IMR-90 (cell line): Measurements from ENCODE around the gene ABCB4. TPM values are rescaled to one million over a fixed set of nuclear protein-coding genes. Genes with fewer than 3 reads are reported as not detected.

ENCODE experiments used
- ATAC-seq: fragments of 200-7000 bp; cut with Tn5 transposase; 2 replicates; pipeline ENCODE4 v1.9.1; 2020; ENCODE audit warnings: low read depth, mild to moderate bottlenecking, moderate library complexity
- BruUV-seq: library from RNA; stranded (reverse); fragments of 400-500 nt; replicated peaks from 2 replicates; lab custom pipeline; 2021; lab: Mats Ljungman, UMichigan
- CTCF ChIA-PET: fragments of 300-600 bp; formaldehyde crosslinking; extraction: SDS; loops from one replicate; lab custom pipeline; 2021; ENCODE audit warnings: antibody characterized with exemption; lab: Yijun Ruan, JAX
- POLR2A ChIA-PET: fragments of 300-600 bp; sonication (Branson Sonifier 250); formaldehyde crosslinking; loops from one replicate; lab custom pipeline; 2022; ENCODE audit warnings: antibody characterized with exemption; ENCODE audit not compliant: unreplicated experiment; lab: Charles Lee
- DNase-seq: peaks from one replicate; pipeline ENCODE4 v3.0.0; 2013
- H2AFZ ChIP-seq: replicated peaks from 2 replicates; pipeline ENCODE3; 2013; ENCODE audit warnings: low read length, mild to moderate bottlenecking; ENCODE audit not compliant: poor library complexity
- H2AK5ac ChIP-seq: 2 replicates; pipeline ENCODE4 v1.6.1; 2013; ENCODE audit warnings: low read depth, low read length, inconsistent platforms
- H2AK9ac ChIP-seq: replicated peaks from 2 replicates; pipeline ENCODE3; 2013; ENCODE audit warnings: mild to moderate bottlenecking, low read depth, low read length, moderate library complexity; ENCODE audit not compliant: poor library complexity
- H2BK120ac ChIP-seq: 2 replicates; pipeline ENCODE4 v1.6.1; 2013; ENCODE audit warnings: low read depth, low read length, inconsistent platforms
- H2BK15ac ChIP-seq: 3 replicates; pipeline ENCODE4 v1.6.1; 2013; ENCODE audit warnings: low read depth, low read length, inconsistent platforms
- H2BK20ac ChIP-seq: 2 replicates; pipeline ENCODE4 v1.6.1; 2013; ENCODE audit warnings: low read depth, mild to moderate bottlenecking, inconsistent platforms, low read length, moderate library complexity
- H2BK5ac ChIP-seq: 2 replicates; pipeline ENCODE4 v1.6.1; 2013; ENCODE audit warnings: mild to moderate bottlenecking, low read depth, low read length, inconsistent platforms; ENCODE audit not compliant: poor library complexity, severe bottlenecking
- H3K14ac ChIP-seq: replicated peaks from 2 replicates; pipeline ENCODE4 v1.6.1; 2013; ENCODE audit warnings: low read depth, low read length, inconsistent platforms
- H3K18ac ChIP-seq: 2 replicates; pipeline ENCODE4 v1.6.1; 2013; ENCODE audit warnings: low read depth, low read length, control low read depth
- H3K23ac ChIP-seq: 2 replicates; pipeline ENCODE4 v1.6.1; 2013; ENCODE audit warnings: low read depth, low read length, inconsistent platforms
- H3K27ac ChIP-seq: 2 replicates; pipeline ENCODE4 v1.5.1; 2013; ENCODE audit warnings: mild to moderate bottlenecking, control low read depth, low read length; ENCODE audit not compliant: insufficient read depth
- H3K27me3 ChIP-seq: 2 replicates; pipeline ENCODE4 v1.6.1; 2013; ENCODE audit warnings: low read length; ENCODE audit not compliant: control insufficient read depth, insufficient read depth
- H3K36me3 ChIP-seq: 2 replicates; pipeline ENCODE4 v1.6.1; 2013; ENCODE audit warnings: low read length, mixed read lengths; ENCODE audit not compliant: control insufficient read depth, insufficient read depth
- H3K4ac ChIP-seq: 2 replicates; pipeline ENCODE4 v1.6.1; 2013; ENCODE audit warnings: low read depth, low read length, inconsistent platforms
- H3K4me1 ChIP-seq: 2 replicates; pipeline ENCODE4 v1.6.1; 2013; ENCODE audit warnings: low read length, mixed read lengths; ENCODE audit not compliant: control insufficient read depth, insufficient read depth
- H3K4me2 ChIP-seq: 2 replicates; pipeline ENCODE4 v1.6.1; 2013; ENCODE audit warnings: low read depth, mild to moderate bottlenecking, control low read depth, low read length, moderate library complexity
- H3K4me3 ChIP-seq: 2 replicates; pipeline ENCODE4 v1.5.1; 2013; ENCODE audit warnings: low read depth, mild to moderate bottlenecking, control low read depth, low read length, moderate library complexity; ENCODE audit not compliant: insufficient read depth
- H3K56ac ChIP-seq: 2 replicates; pipeline ENCODE4 v1.6.1; 2013; ENCODE audit warnings: low read length, inconsistent platforms; ENCODE audit not compliant: insufficient read depth; ENCODE audit errors: extremely low read depth
- H3K79me1 ChIP-seq, 2 experiments: 2 replicates each; pipeline ENCODE4 v1.6.1; 2013; ENCODE audit warnings: low read length in 2 of 2, inconsistent platforms in 1 of 2, low read depth in 1 of 2
- H3K9ac ChIP-seq: 2 replicates; pipeline ENCODE4 v1.6.1; 2013; ENCODE audit warnings: low read depth, low read length, control low read depth
- H3K9me1 ChIP-seq: 2 replicates; pipeline ENCODE4 v1.6.1; 2013; ENCODE audit warnings: low read length, inconsistent platforms; ENCODE audit not compliant: insufficient read depth
- H3K9me3 ChIP-seq: 2 replicates; pipeline ENCODE4 v1.6.1; 2013; ENCODE audit warnings: low read length; ENCODE audit not compliant: control insufficient read depth, insufficient read depth
- H4K20me1 ChIP-seq: 2 replicates; pipeline ENCODE4 v1.6.1; 2013; ENCODE audit warnings: low read length, inconsistent platforms; ENCODE audit not compliant: insufficient read depth
- H4K5ac ChIP-seq: 2 replicates; pipeline ENCODE4 v1.6.1; 2013; ENCODE audit warnings: mild to moderate bottlenecking, low read depth, low read length, control low read depth
- H4K8ac ChIP-seq, 2 experiments: 2 replicates each; pipeline ENCODE4 v1.6.1; 2013; ENCODE audit warnings: low read depth in 2 of 2, low read length in 2 of 2, control low read depth in 1 of 2, inconsistent platforms in 1 of 2
- H4K91ac ChIP-seq: 2 replicates; pipeline ENCODE4 v1.6.1; 2013; ENCODE audit warnings: low read depth, low read length, inconsistent platforms; ENCODE audit not compliant: insufficient read depth
- CHD1 ChIP-seq: IDR thresholded peaks from 2 replicates; pipeline ENCODE4 v1.6.1; 2012; ENCODE audit warnings: low read depth, low read length, improper control_type of control experiment
- CTCF ChIP-seq: conservative IDR thresholded peaks from 2 replicates; pipeline ENCODE4 v1.5.1; 2012; ENCODE audit warnings: mild to moderate bottlenecking, low read depth, low read length, improper control_type of control experiment
- FOS ChIP-seq: fragments of 150-350 bp; IDR thresholded peaks from 2 replicates; pipeline ENCODE4 v1.6.1; 2016; ENCODE audit warnings: low read depth, low read length
- MXI1 ChIP-seq: IDR thresholded peaks from 2 replicates; pipeline ENCODE4 v1.6.1; 2012; ENCODE audit warnings: low read depth, mild to moderate bottlenecking, low read length, moderate library complexity, borderline replicate concordance
- POLR2A ChIP-seq: IDR thresholded peaks from 2 replicates; pipeline ENCODE4 v1.6.1; 2012; ENCODE audit warnings: mild to moderate bottlenecking, low read depth, low read length
- RCOR1 ChIP-seq: IDR thresholded peaks from 2 replicates; pipeline ENCODE4 v1.6.1; 2012; ENCODE audit warnings: mild to moderate bottlenecking, low read length, improper control_type of control experiment; ENCODE audit not compliant: insufficient replicate concordance
- SMC3 ChIP-seq: fragments of 150-350 bp; IDR thresholded peaks from 2 replicates; pipeline ENCODE4 v1.6.1; 2016; ENCODE audit warnings: low read depth, mild to moderate bottlenecking, antibody characterized with exemption, low read length, moderate library complexity
- dilution Hi-C: fragments of 300-500 bp; cut with HindIII; formaldehyde crosslinking; loops from one replicate; pipeline ENCODE4 v1.14.3; 2018; ENCODE audit warnings: low sequenced_read_pairs; ENCODE audit not compliant: unreplicated experiment
- in situ Hi-C: fragments of 300-500 bp; cut with MboI; formaldehyde crosslinking; loops from 3 replicates; pipeline ENCODE4 v1.14.3; 2019; ENCODE audit warnings: low sequenced_read_pairs, inconsistent platforms, mixed read lengths
- intact Hi-C: fragments of 100-400 bp; cut with micrococcal nuclease; formaldehyde crosslinking; loops from 2 replicates; pipeline ENCODE4 v1.10.0; 2022
- polyA plus RNA-seq, 3 experiments: library from polyadenylated mRNA; depleted of rRNA; stranded (reverse); fragments of >200 nt; gene quantifications; 2 replicates each; pipeline ENCODE4 v1.2.3, GENCODE V29; 2012; ENCODE audit warnings: low replicate concordance in 1 of 3
- total RNA-seq: library from RNA; depleted of rRNA; stranded (reverse); fragments of >200 nt; gene quantifications from 2 replicates; pipeline ENCODE4 v1.2.3, GENCODE V29; 2012

The ABCB4 gene
- total and polyA plus RNA-seq, 2 of the 4 experiments (the other 2 are of a cell fraction): not detected

- Histone ChIP-seq H2BK15ac (no peak overlapping the region), H3K9me3 (no peaks in the 10 kb centered on the region), H2BK20ac (no peak overlapping the region), H3K9me1 (peaks cover 4% of the 10 kb centered on the region), H4K20me1 (no peaks in the 10 kb centered on the region), H3K23ac (no peak overlapping the region), H2AFZ (no peak overlapping the region), H3K4me3 (no peak overlapping the region), H3K27me3 (no peaks in the 10 kb centered on the region), H2BK5ac (no peak overlapping the region), H4K91ac (no peak overlapping the region), H2BK120ac (no peak overlapping the region), H3K4ac (no peak overlapping the region), H2AK9ac (no peak overlapping the region), H3K27ac (no peak overlapping the region), H3K14ac (no peak overlapping the region), H4K5ac (no peak overlapping the region), H3K79me1 (no peaks in the 10 kb centered on the region), H3K36me3 (no peaks in the 10 kb centered on the region), H2AK5ac (no peak overlapping the region), H3K56ac (no peak overlapping the region), H3K18ac (no peak overlapping the region), H3K4me2 (no peak overlapping the region), H3K4me1 (peaks cover 3% of the 10 kb centered on the region), H3K9ac (no peak overlapping the region), H4K8ac (no peak overlapping the region)
- intact Hi-C loops (no loop called here), in situ Hi-C loops (loop anchor here (25.0 kb wide), 1 partner anchor 467 kb away; no protein-coding TSS in a partner anchor), dilution Hi-C loops (no loop called here)
- BruUV-seq: no TSS peak
- CTCF ChIA-PET: interaction anchor here (0.9 kb wide), 1 partner anchor 92 kb away, joined by 4 read pairs; no protein-coding TSS in a partner anchor
- ATAC-seq: peak; percentile 55
- peak; percentile 43 for DNase-seq
- POLR2A ChIA-PET: no interaction called here
- TF ChIP-seq CTCF: no peak
- TF ChIP-seq CHD1: no peak
- TF ChIP-seq SMC3: no peak
- TF ChIP-seq RCOR1: no peak
- no peak for TF ChIP-seq MXI1
- no peak for TF ChIP-seq FOS
- no peak for TF ChIP-seq POLR2A
Measured at GRCh38 chr7:87404674-87405073, 70.8 kb downstream of the ABCB4 start.
